ENCODE results near the gene PLCL2. TPM values are rescaled to one million over a fixed set of nuclear protein-coding genes. Genes with fewer than 3 reads are reported as not detected.

PLCL2 gene
- total and polyA plus RNA-seq, 2 donors (not counting 3 experiments of a cell fraction or from before 2014, with no cell fraction given): 2.3 to 10.7 TPM

DNA sequence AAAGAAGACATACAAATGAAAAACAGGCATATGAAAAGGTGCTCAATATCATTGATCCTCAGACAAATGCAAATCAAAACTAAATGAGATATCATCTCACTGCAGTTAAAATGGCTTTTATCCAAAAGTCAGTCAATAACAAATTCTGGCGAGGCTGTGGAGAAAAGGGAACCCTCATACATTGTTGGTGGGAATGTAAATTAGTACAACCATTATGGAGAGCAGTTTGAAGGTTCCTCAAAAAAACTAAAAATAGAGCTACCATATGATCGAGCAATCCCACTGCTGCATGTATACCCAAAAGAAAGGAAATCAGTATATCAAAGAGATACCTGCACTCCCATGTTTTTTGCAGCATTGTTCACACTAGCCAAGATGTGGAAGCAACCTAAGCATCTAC, 165.8 kb downstream of the PLCL2 start:
- Histone ChIP-seq H3K79me2 (ENCODE audit: control insufficient read depth, insufficient read depth, low read length) (no peaks in the 10 kb centered on the region), H2AFZ (ENCODE audit: low read depth, low read length) (no peak overlapping the region), H3K27me3 (ENCODE audit: control insufficient read depth in 2 of 2, insufficient read depth in 2 of 2, low read length in 2 of 2) (no peaks in the 10 kb centered on the region), H3K9ac (replicated peaks; ENCODE audit: extremely low read depth, insufficient read depth, low read length) (no peak overlapping the region), H3K4me3 (replicated peaks in 1 of 3; ENCODE audit: insufficient read depth in 1 of 3, low read depth in 1 of 3, low read length in 3 of 3) (no peak overlapping the region), H3K4me2 (ENCODE audit: insufficient read depth, low read length) (no peak overlapping the region), H3K9me3 (replicated peaks; ENCODE audit: control insufficient read depth, insufficient read depth, low read length) (no peaks in the 10 kb centered on the region), H3K36me3 (ENCODE audit: control insufficient read depth in 2 of 2, extremely low read depth in 1 of 2, insufficient read depth in 2 of 2, low read length in 2 of 2) (no peaks in the 10 kb centered on the region), H3K27ac (ENCODE audit: insufficient read depth, low read depth, low read length) (no peak overlapping the region), H4K20me1 (replicated peaks; ENCODE audit: control insufficient read depth, extremely low read depth, insufficient read depth, low read length) (no peaks in the 10 kb centered on the region), H3K9me1 (replicated peaks; ENCODE audit: control insufficient read depth, extremely low read depth, insufficient read depth, low read length) (no peaks in the 10 kb centered on the region), H3K4me1 (ENCODE audit: control insufficient read depth, extremely low read depth, insufficient read depth, low read length) (no peaks in the 10 kb centered on the region)
- no TSS peak for BruUV-seq (replicated peaks)
- intact Hi-C loops (cut with micrococcal nuclease) (no loop called here), dilution Hi-C loops (cut with MboI; ENCODE audit: extremely low pct_ligation_motif_present, low sequenced_read_pairs) (no loop called here)
- ChIA-PET POLR2A (no interaction called here), CTCF (no interaction called here)
- FAIRE-seq: no peak
- DNase-seq (ENCODE audit: low read depth, low spot score): no peak
- no peak for TF ChIP-seq CTCF (IDR thresholded peaks at IDR 0.05; ENCODE audit: extremely low read depth in 1 of 2, insufficient read depth in 1 of 2, low read depth in 1 of 2, low read length in 2 of 2)
- no peak for TF ChIP-seq EZH2 (IDR thresholded peaks at IDR 0.05; ENCODE audit: borderline replicate concordance, low read depth, low read length, severe bottlenecking)
- no peak for TF ChIP-seq GATA2 (IDR thresholded peaks at IDR 0.05; ENCODE audit: insufficient read depth, insufficient read length, low read depth, low read length)
- no peak for TF ChIP-seq FOS (IDR thresholded peaks at IDR 0.05; ENCODE audit: borderline replicate concordance, insufficient read depth, low read length)
- no peak for TF ChIP-seq JUN (IDR thresholded peaks at IDR 0.05; ENCODE audit: borderline replicate concordance, insufficient read depth, insufficient read length, low read depth)

DNA sequence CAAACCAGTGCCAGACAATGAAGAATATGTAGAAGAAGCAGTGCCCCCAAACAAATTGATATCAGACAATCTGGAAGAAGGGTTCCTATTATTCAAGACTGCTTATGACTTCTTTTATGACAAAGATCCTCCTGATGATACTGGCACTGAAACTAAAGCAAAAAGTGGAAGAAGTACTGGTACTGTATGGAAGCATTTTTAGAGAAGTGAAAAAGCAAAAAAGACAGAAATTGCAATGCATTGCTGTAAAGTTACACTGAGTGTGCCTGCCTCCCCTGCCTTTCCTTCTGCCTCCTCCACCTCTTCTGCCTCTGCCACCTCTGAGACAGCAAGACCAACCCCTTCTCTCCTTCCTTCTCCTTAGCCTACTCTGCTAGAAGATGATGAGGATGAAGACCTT, 167.6 kb downstream of the PLCL2 start:
- no peaks in the 10 kb centered on the region for H3K79me2 ChIP-seq (ENCODE audit: control insufficient read depth, insufficient read depth, low read length)
- no peaks in the 10 kb centered on the region for H4K20me1 ChIP-seq (replicated peaks; ENCODE audit: control insufficient read depth, extremely low read depth, insufficient read depth, low read length)
- no peaks in the 10 kb centered on the region for H3K9me3 ChIP-seq (replicated peaks; ENCODE audit: control insufficient read depth, insufficient read depth, low read length)
- H3K9ac ChIP-seq (replicated peaks; ENCODE audit: extremely low read depth, insufficient read depth, low read length): no peak overlapping the region
- H3K9me1 ChIP-seq (replicated peaks; ENCODE audit: control insufficient read depth, extremely low read depth, insufficient read depth, low read length): no peaks in the 10 kb centered on the region
- ChIA-PET POLR2A (no interaction called here), CTCF (no interaction called here)
- H3K4me1 ChIP-seq (ENCODE audit: control insufficient read depth, extremely low read depth, insufficient read depth, low read length): no peaks in the 10 kb centered on the region
- DNase-seq (ENCODE audit: low read depth, low spot score) (no peak), FAIRE-seq (no peak)
- no TSS peak for BruUV-seq (replicated peaks)
- no peak overlapping the region for H3K27ac ChIP-seq (ENCODE audit: insufficient read depth, low read depth, low read length)
- no peak overlapping the region for H3K4me3 ChIP-seq (replicated peaks in 1 of 3; ENCODE audit: insufficient read depth in 1 of 3, low read depth in 1 of 3, low read length in 3 of 3)
- intact Hi-C loops (cut with micrococcal nuclease): no loop called here
- no peak overlapping the region for H2AFZ ChIP-seq (ENCODE audit: low read depth, low read length)
- no peak for TF ChIP-seq POLR2A (IDR thresholded peaks at IDR 0.05; ENCODE audit: low read depth, low read length)
- no peak for TF ChIP-seq CTCF (IDR thresholded peaks at IDR 0.05; ENCODE audit: extremely low read depth in 1 of 2, insufficient read depth in 1 of 2, low read depth in 1 of 2, low read length in 2 of 2)
- TF ChIP-seq MYC (IDR thresholded peaks at IDR 0.05; ENCODE audit: low read depth, low read length): no peak
- no peak for TF ChIP-seq EZH2 (IDR thresholded peaks at IDR 0.05; ENCODE audit: borderline replicate concordance, low read depth, low read length, severe bottlenecking)
- no peak for TF ChIP-seq JUN (IDR thresholded peaks at IDR 0.05; ENCODE audit: borderline replicate concordance, insufficient read depth, insufficient read length, low read depth)
- no peak for TF ChIP-seq MAX (IDR thresholded peaks at IDR 0.05; ENCODE audit: insufficient read depth, insufficient read length)
- H3K4me2 ChIP-seq (ENCODE audit: insufficient read depth, low read length): no peak overlapping the region
- H3K36me3 ChIP-seq (ENCODE audit: control insufficient read depth in 2 of 2, extremely low read depth in 1 of 2, insufficient read depth in 2 of 2, low read length in 2 of 2): no peaks in the 10 kb centered on the region
- H3K27me3 ChIP-seq (ENCODE audit: control insufficient read depth in 2 of 2, insufficient read depth in 2 of 2, low read length in 2 of 2): no peaks in the 10 kb centered on the region
- dilution Hi-C loops (cut with MboI; ENCODE audit: extremely low pct_ligation_motif_present, low sequenced_read_pairs): no loop called here
